GM12878 (cell line): ENCODE data around the gene ERFL. TPM values are rescaled to one million over a fixed set of nuclear protein-coding genes. Genes with fewer than 3 reads are reported as not detected.

ENCODE experiments used
- ATAC-seq: fragments of 200-7000 bp; cut with Tn5 transposase; 3 replicates; pipeline ENCODE4 v1.9.1; 2020; ENCODE audit warnings: mild to moderate bottlenecking, moderate library complexity
- BruUV-seq: library from RNA; stranded (reverse); fragments of 400-500 nt; replicated peaks from 2 replicates; lab custom pipeline; 2021; lab: Mats Ljungman, UMichigan
- CTCF ChIA-PET: fragments of 300-600 bp; sonication (Branson Sonifier 250); formaldehyde crosslinking; extraction: SDS; loops from one replicate; lab custom pipeline; 2021; ENCODE audit warnings: inconsistent platforms; lab: Yijun Ruan, JAX
- POLR2A ChIA-PET: fragments of 350-600 bp; formaldehyde crosslinking; extraction: SDS; loops from one replicate; lab custom pipeline; 2021; ENCODE audit warnings: inconsistent platforms; lab: Charles Lee
- RAD21 ChIA-PET: fragments of 300-600 bp; sonication (Branson Sonifier 250); formaldehyde crosslinking; loops from one replicate; lab custom pipeline; 2023; ENCODE audit warnings: antibody characterized with exemption; ENCODE audit not compliant: unreplicated experiment; lab: Charles Lee
- SMC1A ChIA-PET: fragments of 300-600 bp; sonication (Branson Sonifier 250); formaldehyde crosslinking; loops from one replicate; lab custom pipeline; 2023; ENCODE audit not compliant: unreplicated experiment, uncharacterized antibody; lab: Charles Lee
- DNase-seq: peaks from one replicate; pipeline ENCODE4 v3.0.0-alpha.2; 2011; ENCODE audit warnings: low read depth, low spot score
- FAIRE-seq: peaks from 3 replicates; lab custom pipeline; 2011; peaks lifted over from hg19 to GRCh38; lab: Jason Lieb, UNC
- H2AFZ ChIP-seq: 2 replicates; pipeline ENCODE4 v1.6.0; 2011; ENCODE audit warnings: low read depth, low read length, control low read depth; ENCODE audit not compliant: control insufficient read depth
- H3K27ac ChIP-seq: 2 replicates; pipeline ENCODE4 v1.5.1; 2011; ENCODE audit warnings: control low read depth; ENCODE audit not compliant: control insufficient read depth, insufficient read depth
- H3K27me3 ChIP-seq, 2 experiments: replicated peaks in 1 of 2; 2 replicates each; pipeline versions ENCODE4 v1.6.0 to v1.6.1; 2011; ENCODE audit warnings: low read length in 1 of 2; ENCODE audit not compliant: control insufficient read depth in 2 of 2, insufficient read depth in 2 of 2
- H3K36me3 ChIP-seq, 2 experiments: 2 replicates each; pipeline ENCODE4 v1.5.1; 2011; ENCODE audit warnings: low read length in 1 of 2; ENCODE audit not compliant: control insufficient read depth in 2 of 2, insufficient read depth in 2 of 2
- H3K4me1 ChIP-seq: 2 replicates; pipeline ENCODE4 v1.6.1; 2011; ENCODE audit warnings: mild to moderate bottlenecking, low read length, moderate library complexity, mixed read lengths; ENCODE audit not compliant: control insufficient read depth, insufficient read depth
- H3K4me2 ChIP-seq: 2 replicates; pipeline ENCODE4 v1.6.0; 2011; ENCODE audit warnings: control low read depth; ENCODE audit not compliant: control insufficient read depth, insufficient read depth
- H3K4me3 ChIP-seq: fragments of 200-600 bp; sonication (generic); 2 replicates; pipeline ENCODE4 v1.5.1; 2016
- H3K79me2 ChIP-seq: 2 replicates; pipeline ENCODE4 v1.6.0; 2011; ENCODE audit warnings: low read length; ENCODE audit not compliant: control insufficient read depth, insufficient read depth
- H3K9ac ChIP-seq: 2 replicates; pipeline ENCODE4 v1.8.0; 2011; ENCODE audit warnings: low read length, control low read depth, mixed read lengths; ENCODE audit not compliant: control insufficient read depth, insufficient read depth
- H3K9me3 ChIP-seq: replicated peaks from 3 replicates; pipeline ENCODE4 v1.5.1; 2011; ENCODE audit warnings: mild to moderate bottlenecking, low read length; ENCODE audit not compliant: control insufficient read depth, insufficient read depth
- H4K20me1 ChIP-seq: 2 replicates; pipeline ENCODE4 v1.6.0; 2011; ENCODE audit not compliant: control insufficient read depth, insufficient read depth
- ATF7 ChIP-seq: fragments of 450-650 bp; IDR thresholded peaks from 2 replicates; pipeline ENCODE4 v1.6.1; 2016; ENCODE audit warnings: low read depth, mild to moderate bottlenecking
- BHLHE40 ChIP-seq, 2 experiments: fragments of 450-650 bp in 1 of 2; IDR thresholded peaks; 2 replicates each; pipeline ENCODE4 v1.6.1; 2011 to 2017; ENCODE audit warnings: low read depth in 2 of 2, borderline replicate concordance in 1 of 2, improper control_type of control experiment in 1 of 2, low read length in 1 of 2, mild to moderate bottlenecking in 1 of 2
- CHD4 ChIP-seq: fragments of 200-600 bp; sonication (generic); IDR thresholded peaks from 2 replicates; pipeline ENCODE4 v1.6.1; 2016; ENCODE audit warnings: mild to moderate bottlenecking
- DPF2 ChIP-seq: fragments of 450-650 bp; IDR thresholded peaks from 2 replicates; pipeline ENCODE4 v1.6.1; 2017; ENCODE audit warnings: mild to moderate bottlenecking
- IRF3 ChIP-seq: fragments of 450-650 bp; IDR thresholded peaks from 2 replicates; pipeline ENCODE4 v1.6.1; 2014; ENCODE audit warnings: mild to moderate bottlenecking
- LARP7 ChIP-seq: fragments of 450-650 bp; IDR thresholded peaks from 2 replicates; pipeline ENCODE4 v1.6.1; 2017; ENCODE audit warnings: mild to moderate bottlenecking
- NR2F1 ChIP-seq: fragments of 450-650 bp; conservative IDR thresholded peaks from 2 replicates; pipeline ENCODE4 v1.6.1; 2017; ENCODE audit warnings: mild to moderate bottlenecking
- PAX8 ChIP-seq: fragments of 450-650 bp; IDR thresholded peaks from 2 replicates; pipeline ENCODE4 v1.6.1; 2017; ENCODE audit warnings: mild to moderate bottlenecking, moderate library complexity
- POLR2A ChIP-seq: IDR thresholded peaks from 2 replicates; pipeline ENCODE4 v1.6.1; 2011; ENCODE audit warnings: low read depth, mild to moderate bottlenecking, low read length
- POLR2AphosphoS5 ChIP-seq: IDR thresholded peaks from 2 replicates; pipeline ENCODE4 v1.6.1; 2011; ENCODE audit warnings: mild to moderate bottlenecking, low read length, inconsistent platforms
- RB1 ChIP-seq: fragments of 450-650 bp; formaldehyde crosslinking; IDR thresholded peaks from 2 replicates; pipeline ENCODE4 v1.6.1; 2017; ENCODE audit warnings: mild to moderate bottlenecking, borderline replicate concordance
- SMARCA5 ChIP-seq: fragments of 450-650 bp; IDR thresholded peaks from 2 replicates; pipeline ENCODE4 v1.6.1; 2017; ENCODE audit warnings: mild to moderate bottlenecking
- USF2 ChIP-seq: IDR thresholded peaks from 2 replicates; pipeline ENCODE4 v1.6.1; 2011; ENCODE audit warnings: low read depth, low read length, improper control_type of control experiment, borderline replicate concordance
- WGBS: methylation state at CpG from one replicate; pipeline ENCODE4 v1.1.6; 2016; ENCODE audit warnings: low lambda C conversion rate; ENCODE audit not compliant: insufficient replicate concordance, insufficient coverage; ENCODE audit errors: missing lambda C conversion rate; 5-methylcytosine and 5-hydroxymethylcytosine counted together
- in situ Hi-C: fragments of 300-500 bp; cut with MboI; formaldehyde crosslinking; loops from 9 replicates; pipeline ENCODE4 v1.14.3; 2018; ENCODE audit warnings: mixed read lengths
- intact Hi-C: fragments of 100-400 bp; cut with micrococcal nuclease; formaldehyde crosslinking; loops from one replicate; pipeline ENCODE4 v1.14.2; 2022; ENCODE audit not compliant: unreplicated experiment
- polyA plus RNA-seq, 11 experiments: library from polyadenylated mRNA; depleted of rRNA in 4 of 11; unstranded in 6 of 11; stranded (reverse) in 5 of 11; fragments of >200 nt; fragmentation: Nextera tagmentation in 4 of 11; fragmentation: Illumina TruSeq in 1 of 11; extraction: Ambion mirVana in 4 of 11; extraction: Trizol in 1 of 11; gene quantifications; 1 replicate in 1 of 11; 2 replicates in 10 of 11; pipeline versions ENCODE4 v1.2.1 to v1.2.3, GENCODE V29; 2011 to 2016; ENCODE audit warnings: inconsistent platforms in 2 of 11, missing spikeins in 2 of 11, low read depth in 1 of 11
- total RNA-seq, 4 experiments: library from RNA; depleted of rRNA in 3 of 4; stranded (reverse); fragments of >200 nt in 3 of 4; fragmentation: Illumina TruSeq in 1 of 4; extraction: Trizol in 1 of 4; gene quantifications; 2 replicates each; pipeline versions ENCODE4 v1.2.1 to v1.2.3, GENCODE V29; 2013 to 2021
- TF ChIP-seq, protein P1 (sequence below): fragments of 450-650 bp; IDR thresholded peaks from 2 replicates; pipeline ENCODE4 v1.6.1; 2017; ENCODE audit warnings: mild to moderate bottlenecking, moderate library complexity
- TF ChIP-seq, protein P2 (sequence below): fragments of 450-650 bp; IDR thresholded peaks from 2 replicates; pipeline ENCODE4 v1.6.1; 2016; ENCODE audit warnings: mild to moderate bottlenecking

Gene ERFL
- total and polyA plus RNA-seq, 10 of the 15 experiments (the other 5 are each of a cell fraction or from before 2014, with no cell fraction given) = 0.04 to 0.10 (median 0.05) TPM; not detected in 7

DNA sequence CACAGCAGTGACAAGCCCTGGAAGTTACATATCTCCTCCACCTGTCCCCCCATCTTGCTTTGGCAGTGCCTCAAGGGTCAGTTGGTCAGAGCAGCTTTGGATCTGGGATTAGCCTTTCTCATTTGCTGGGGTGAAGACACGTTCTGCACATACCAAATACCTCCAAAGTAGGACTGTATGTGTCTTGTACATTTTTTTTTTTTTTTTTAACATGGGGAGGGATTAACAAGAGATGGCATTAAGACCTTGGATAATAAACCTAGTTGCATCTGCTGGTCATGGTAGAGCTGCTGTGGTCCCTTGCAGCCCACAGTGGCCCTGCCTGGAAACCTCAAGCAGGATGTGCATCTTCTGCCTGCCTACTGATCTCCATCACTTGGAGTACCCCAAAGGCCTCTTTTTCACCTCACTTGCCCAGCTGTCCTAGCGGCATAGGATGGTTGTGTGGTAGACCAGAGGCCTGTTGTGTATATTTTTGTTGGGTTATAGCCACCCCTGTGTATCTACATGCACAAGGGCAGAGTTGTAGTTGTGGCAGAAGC is 65.7 kb downstream of the ERFL start (continued):
- TF ChIP-seq SMARCA5 (no peak), NR2F1 (no peak), ATF7 (no peak), DPF2 (no peak), CHD4 (no peak), LARP7 (no peak), POLR2AphosphoS5 (peak; percentile 16; the same call in 1 of the 2 replicates)
- TF ChIP-seq, protein P1, sequence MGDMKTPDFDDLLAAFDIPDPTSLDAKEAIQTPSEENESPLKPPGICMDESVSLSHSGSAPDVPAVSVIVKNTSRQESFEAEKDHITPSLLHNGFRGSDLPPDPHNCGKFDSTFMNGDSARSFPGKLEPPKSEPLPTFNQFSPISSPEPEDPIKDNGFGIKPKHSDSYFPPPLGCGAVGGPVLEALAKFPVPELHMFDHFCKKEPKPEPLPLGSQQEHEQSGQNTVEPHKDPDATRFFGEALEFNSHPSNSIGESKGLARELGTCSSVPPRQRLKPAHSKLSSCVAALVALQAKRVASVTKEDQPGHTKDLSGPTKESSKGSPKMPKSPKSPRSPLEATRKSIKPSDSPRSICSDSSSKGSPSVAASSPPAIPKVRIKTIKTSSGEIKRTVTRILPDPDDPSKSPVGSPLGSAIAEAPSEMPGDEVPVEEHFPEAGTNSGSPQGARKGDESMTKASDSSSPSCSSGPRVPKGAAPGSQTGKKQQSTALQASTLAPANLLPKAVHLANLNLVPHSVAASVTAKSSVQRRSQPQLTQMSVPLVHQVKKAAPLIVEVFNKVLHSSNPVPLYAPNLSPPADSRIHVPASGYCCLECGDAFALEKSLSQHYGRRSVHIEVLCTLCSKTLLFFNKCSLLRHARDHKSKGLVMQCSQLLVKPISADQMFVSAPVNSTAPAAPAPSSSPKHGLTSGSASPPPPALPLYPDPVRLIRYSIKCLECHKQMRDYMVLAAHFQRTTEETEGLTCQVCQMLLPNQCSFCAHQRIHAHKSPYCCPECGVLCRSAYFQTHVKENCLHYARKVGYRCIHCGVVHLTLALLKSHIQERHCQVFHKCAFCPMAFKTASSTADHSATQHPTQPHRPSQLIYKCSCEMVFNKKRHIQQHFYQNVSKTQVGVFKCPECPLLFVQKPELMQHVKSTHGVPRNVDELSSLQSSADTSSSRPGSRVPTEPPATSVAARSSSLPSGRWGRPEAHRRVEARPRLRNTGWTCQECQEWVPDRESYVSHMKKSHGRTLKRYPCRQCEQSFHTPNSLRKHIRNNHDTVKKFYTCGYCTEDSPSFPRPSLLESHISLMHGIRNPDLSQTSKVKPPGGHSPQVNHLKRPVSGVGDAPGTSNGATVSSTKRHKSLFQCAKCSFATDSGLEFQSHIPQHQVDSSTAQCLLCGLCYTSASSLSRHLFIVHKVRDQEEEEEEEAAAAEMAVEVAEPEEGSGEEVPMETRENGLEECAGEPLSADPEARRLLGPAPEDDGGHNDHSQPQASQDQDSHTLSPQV = no peak

DNA sequence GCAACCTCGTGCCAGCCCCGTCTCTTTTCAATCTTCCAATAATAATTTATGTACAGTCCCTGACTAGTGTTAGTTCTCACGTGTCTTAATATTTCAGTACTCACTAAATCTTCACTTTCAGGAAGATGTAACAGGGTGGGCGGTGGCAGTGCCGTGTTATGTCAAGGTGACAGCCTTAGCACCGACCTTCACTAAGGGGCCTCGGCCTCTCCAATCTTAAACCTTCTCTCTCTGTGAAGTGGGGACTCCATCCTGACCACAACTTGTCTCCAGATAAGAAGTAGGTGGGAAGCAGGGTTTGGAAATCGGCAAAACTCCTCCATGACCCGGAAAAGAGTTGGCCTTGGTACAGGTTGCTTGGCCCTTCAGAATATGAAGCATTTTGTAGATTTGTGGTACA is 66.4 kb downstream of the ERFL start:
- in situ Hi-C loops (no loop called here), intact Hi-C loops (no loop called here)
- DNase-seq (no peak), ATAC-seq (no peak), FAIRE-seq (no peak)
- peak overlapping the region; percentile 98 for H3K27ac ChIP-seq
- peak overlapping the region; percentile 100 for H3K9ac ChIP-seq
- H3K4me3 ChIP-seq = peak overlapping the region; percentile 94
- peaks cover 34% of the 10 kb centered on the region for H3K4me1 ChIP-seq
- H4K20me1 ChIP-seq = peaks cover 20% of the 10 kb centered on the region
- no peak overlapping the region for H2AFZ ChIP-seq
- ChIA-PET SMC1A (interaction anchor here (1.8 to 4.9 kb wide), 3 partner anchors 10 to 90 kb away, joined by 7 to 47 read pairs (median 19); no protein-coding TSS in a partner anchor), POLR2A (interaction anchor here (1.5 to 4.3 kb wide), 8 partner anchors 9 to 96 kb away, joined by 6 to 46 read pairs (median 17); partner anchors contain the start of genes CD79A and RABAC1), RAD21 (interaction anchor here (1.4 to 3.2 kb wide), 2 partner anchors 11 to 14 kb away, joined by 7 to 57 read pairs; partner anchors contain the start of gene CD79A), CTCF (interaction anchor here (0.7 to 4.6 kb wide), 7 partner anchors 12 to 100 kb away, joined by 3 to 85 read pairs (median 12); partner anchors contain the start of genes CD79A and RABAC1)
- no TSS peak for BruUV-seq
- peaks cover 26 to 30% of the 10 kb centered on the region in 2 experiments for H3K36me3 ChIP-seq
- no peak for TF ChIP-seq PAX8
- TF ChIP-seq POLR2A = 0 out of 2 replicates have a peak, but pooled peaks have one; percentile 16
- 0 out of 2 replicates have a peak, but pooled peaks have one; percentile 20 for TF ChIP-seq POLR2AphosphoS5
- TF ChIP-seq USF2 = no peak
- TF ChIP-seq, protein P2, sequence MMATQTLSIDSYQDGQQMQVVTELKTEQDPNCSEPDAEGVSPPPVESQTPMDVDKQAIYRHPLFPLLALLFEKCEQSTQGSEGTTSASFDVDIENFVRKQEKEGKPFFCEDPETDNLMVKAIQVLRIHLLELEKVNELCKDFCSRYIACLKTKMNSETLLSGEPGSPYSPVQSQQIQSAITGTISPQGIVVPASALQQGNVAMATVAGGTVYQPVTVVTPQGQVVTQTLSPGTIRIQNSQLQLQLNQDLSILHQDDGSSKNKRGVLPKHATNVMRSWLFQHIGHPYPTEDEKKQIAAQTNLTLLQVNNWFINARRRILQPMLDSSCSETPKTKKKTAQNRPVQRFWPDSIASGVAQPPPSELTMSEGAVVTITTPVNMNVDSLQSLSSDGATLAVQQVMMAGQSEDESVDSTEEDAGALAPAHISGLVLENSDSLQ = peak; percentile 26; the same call in 1 of the 2 replicates
- peak in 1 of 2 experiments; percentile 33; a peak in 1 of 4 replicates for TF ChIP-seq BHLHE40 (IDR thresholded peaks at IDR 0.05; ENCODE audit: borderline replicate concordance in 1 of 2, low read depth in 2 of 2, low read length in 1 of 2)
- TF ChIP-seq ATF7 = no peak
- TF ChIP-seq IRF3 = no peak
- TF ChIP-seq RB1 = no peak
- WGBS = 28% methylated on average over 9 of the region's 9 CpGs
- H3K27me3 ChIP-seq = no peaks in the 10 kb centered on the region
- H3K4me2 ChIP-seq = peak overlapping the region; percentile 84
- peaks cover 64% of the 10 kb centered on the region for H3K79me2 ChIP-seq
- no peaks in the 10 kb centered on the region for H3K9me3 ChIP-seq
